ENCODE measurements around the gene PRXL2B. TPM values are rescaled to one million over a fixed set of nuclear protein-coding genes. Genes with fewer than 3 reads are reported as not detected.

Gene PRXL2B
- total and polyA plus RNA-seq, 10 of the 15 experiments (the other 5 are each of a cell fraction or from before 2014, with no cell fraction given): 0.44 to 5.6 (median 4.0) TPM

DNA sequence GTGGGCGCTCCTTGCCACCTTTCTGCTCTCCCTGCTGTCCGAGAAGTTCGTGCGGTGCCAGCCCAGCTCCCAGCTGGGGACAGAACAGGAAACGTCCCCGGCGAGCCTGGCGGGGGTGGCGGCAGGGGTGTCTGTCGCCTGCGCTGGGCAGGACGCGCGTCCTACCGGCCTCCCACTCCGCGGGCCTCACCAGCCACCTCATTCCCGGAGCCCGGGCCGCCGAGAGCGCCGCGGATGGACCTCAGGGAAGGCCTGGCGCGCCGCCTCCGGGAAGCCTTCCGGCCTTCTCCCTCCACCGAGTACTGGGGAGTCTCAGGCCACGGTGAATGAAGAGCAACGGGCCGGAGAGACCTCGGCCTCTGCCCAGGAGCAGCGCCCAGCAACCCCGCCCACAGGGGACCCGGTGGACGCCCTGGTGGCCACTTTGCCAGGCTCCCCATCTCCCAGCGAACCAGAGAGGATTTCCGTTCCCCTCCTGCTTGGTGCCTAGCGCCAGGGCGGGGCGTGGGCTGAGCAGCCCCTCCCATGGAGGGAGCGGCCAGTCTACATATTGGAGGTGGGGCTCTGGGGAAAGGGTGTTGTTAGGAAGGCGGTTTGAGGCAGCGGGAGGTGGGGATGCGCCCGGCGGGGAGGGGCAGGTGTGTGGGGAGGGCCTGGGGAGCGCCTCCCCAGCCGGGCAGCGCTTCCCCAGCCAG, 39.9 kb upstream of the PRXL2B start (continued):
- no peak for TF ChIP-seq BHLHE40 (IDR thresholded peaks at IDR 0.05; ENCODE audit: borderline replicate concordance in 1 of 2, low read depth in 2 of 2, low read length in 1 of 2)
- no peak for TF ChIP-seq SRF (IDR thresholded peaks at IDR 0.05; ENCODE audit: low read depth in 2 of 2, low read length in 2 of 2)
- peak; percentile 52 for TF ChIP-seq EED (IDR thresholded peaks at IDR 0.05; ENCODE audit: low read depth)
- no peak for TF ChIP-seq ESRRA (IDR thresholded peaks at IDR 0.05; ENCODE audit: low read length)
- TF ChIP-seq, protein P1, sequence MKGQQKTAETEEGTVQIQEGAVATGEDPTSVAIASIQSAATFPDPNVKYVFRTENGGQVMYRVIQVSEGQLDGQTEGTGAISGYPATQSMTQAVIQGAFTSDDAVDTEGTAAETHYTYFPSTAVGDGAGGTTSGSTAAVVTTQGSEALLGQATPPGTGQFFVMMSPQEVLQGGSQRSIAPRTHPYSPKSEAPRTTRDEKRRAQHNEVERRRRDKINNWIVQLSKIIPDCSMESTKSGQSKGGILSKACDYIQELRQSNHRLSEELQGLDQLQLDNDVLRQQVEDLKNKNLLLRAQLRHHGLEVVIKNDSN (IDR thresholded peaks at IDR 0.05; ENCODE audit: borderline replicate concordance, extremely low read length, insufficient read depth, low read depth, low read length): no peak
- no peak for TF ChIP-seq CBX3 (IDR thresholded peaks at IDR 0.05; ENCODE audit: borderline replicate concordance, low read depth)
- TF ChIP-seq SIX5 (IDR thresholded peaks at IDR 0.05; ENCODE audit: low read depth, low read length, severe bottlenecking): no peak
- no peak for TF ChIP-seq JUND (IDR thresholded peaks at IDR 0.05; ENCODE audit: low read depth, low read length)
- no peak for TF ChIP-seq BACH1 (IDR thresholded peaks at IDR 0.05; ENCODE audit: borderline replicate concordance)
- TF ChIP-seq PRDM15 (CRISPR knock-in tag; IDR thresholded peaks at IDR 0.05): no peak
- TF ChIP-seq DPF2 (IDR thresholded peaks at IDR 0.05): peak; percentile 70
- no peak for TF ChIP-seq ZNF384 (IDR thresholded peaks at IDR 0.05; ENCODE audit: borderline replicate concordance, low read depth, low read length)
- TF ChIP-seq RFX5 (IDR thresholded peaks at IDR 0.05; ENCODE audit: low read depth, low read length): no peak
- no peak for TF ChIP-seq CEBPZ (IDR thresholded peaks at IDR 0.05; ENCODE audit: low read depth, low read length)
- no peak for TF ChIP-seq NR2F1 (conservative IDR thresholded peaks at IDR 0.05)
- TF ChIP-seq SPI1 (IDR thresholded peaks at IDR 0.05; ENCODE audit: borderline replicate concordance, insufficient read depth, low read depth, low read length): no peak
- TF ChIP-seq RELB (IDR thresholded peaks at IDR 0.05; ENCODE audit: low read depth): 0 out of 2 replicates have a peak, but pooled peaks have one; percentile 34
- TF ChIP-seq WRNIP1 (IDR thresholded peaks at IDR 0.05; ENCODE audit: borderline replicate concordance, low read depth, low read length): no peak
- TF ChIP-seq SP1 (IDR thresholded peaks at IDR 0.05; ENCODE audit: low read depth, low read length): peak; percentile 21
- TF ChIP-seq POLR2AphosphoS2 (IDR thresholded peaks at IDR 0.05; ENCODE audit: low read depth, low read length): no peak

All from GM12878 (cell line).